ENCODE results near the gene ZNF341.

Gene ZNF341

DNA sequence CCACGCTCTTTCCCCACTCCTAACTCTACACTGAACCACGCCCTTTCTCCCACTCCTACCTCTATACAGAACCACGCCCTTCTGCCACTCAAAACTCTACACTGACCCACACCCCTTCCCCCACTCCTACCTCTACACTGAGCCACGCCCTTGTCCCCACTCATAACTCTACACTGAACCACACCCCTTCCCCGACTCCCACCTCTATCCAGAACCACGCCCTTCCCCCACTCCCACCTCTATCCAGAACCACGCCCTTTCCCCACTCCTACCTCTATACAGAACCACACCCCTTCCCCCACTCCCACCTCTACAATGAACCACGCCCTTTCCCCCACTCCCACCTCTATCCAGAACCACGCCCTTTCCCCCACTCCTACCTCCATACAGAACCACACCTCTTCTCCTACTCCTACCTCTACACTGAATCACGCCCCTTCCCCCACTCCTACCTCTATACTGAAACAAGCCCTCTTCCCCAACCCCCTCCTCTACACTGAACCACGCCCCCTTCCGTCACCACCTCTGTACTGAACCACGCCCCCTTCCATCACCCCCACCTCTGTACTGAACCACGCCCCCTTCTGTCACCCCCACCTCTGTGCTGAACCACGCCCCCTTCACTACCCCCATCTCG, 21.8 kb upstream of the ZNF341 start:
- no peak overlapping the region for H3K4me3 ChIP-seq
- H3K36me3 ChIP-seq (replicated peaks), result peaks cover 7% of the 10 kb centered on the region
- no peaks in the 10 kb centered on the region for H3K9me3 ChIP-seq
- H3K4me1 ChIP-seq, result no peaks in the 10 kb centered on the region
- no peaks in the 10 kb centered on the region for H3K27me3 ChIP-seq (ENCODE audit: low read depth)
- peak in 1 of 2 experiments; percentile 22 for DNase-seq (ENCODE audit: low spot score in 2 of 2)
- in situ Hi-C loops (cut with MboI; ENCODE audit: low sequenced_read_pairs), result no loop called here

DNA sequence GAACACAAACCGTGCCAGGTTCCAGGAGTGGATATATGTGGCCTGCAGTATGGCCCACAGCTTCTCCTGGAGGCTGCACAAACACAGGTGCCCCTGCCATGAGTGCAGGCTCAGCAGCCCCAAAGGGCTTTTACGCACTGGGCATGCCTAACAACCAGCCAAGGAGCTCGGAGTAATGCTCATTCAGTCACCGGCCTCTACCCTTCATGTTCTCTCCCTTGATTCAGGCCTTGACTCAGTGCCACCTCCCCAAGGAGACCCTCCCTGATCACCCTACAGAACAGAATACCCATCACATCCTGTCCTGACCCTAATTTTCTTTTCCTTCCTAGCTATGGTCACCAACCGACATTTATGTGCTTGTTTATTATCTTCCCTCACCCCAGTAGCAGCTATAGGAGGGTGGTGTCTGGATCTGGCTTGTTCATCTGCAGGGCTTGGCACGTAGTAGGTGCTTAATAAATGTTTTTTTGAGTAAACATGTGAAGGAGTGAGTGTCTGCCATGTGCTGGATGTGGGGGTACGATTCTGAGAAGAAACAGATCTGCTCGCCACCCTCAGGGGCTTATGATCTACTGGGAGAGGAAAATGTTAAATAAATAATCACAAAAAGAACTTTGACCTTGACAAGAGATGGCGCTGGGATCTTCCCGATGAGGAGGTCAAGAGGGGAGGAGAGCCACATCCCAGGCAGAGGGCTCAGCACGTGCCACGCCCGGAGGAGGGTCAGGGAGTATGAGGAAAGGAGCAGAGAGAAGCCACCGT, 20.9 kb upstream of the ZNF341 start:
- no peak for DNase-seq (ENCODE audit: low spot score in 2 of 2)
- in situ Hi-C loops (cut with MboI; ENCODE audit: low sequenced_read_pairs), result no loop called here
- H3K36me3 ChIP-seq (replicated peaks), result peaks cover 7% of the 10 kb centered on the region
- no peaks in the 10 kb centered on the region for H3K9me3 ChIP-seq
- no peaks in the 10 kb centered on the region for H3K4me1 ChIP-seq
- no peak overlapping the region for H3K4me3 ChIP-seq
- H3K27me3 ChIP-seq (ENCODE audit: low read depth), result no peaks in the 10 kb centered on the region

DNA sequence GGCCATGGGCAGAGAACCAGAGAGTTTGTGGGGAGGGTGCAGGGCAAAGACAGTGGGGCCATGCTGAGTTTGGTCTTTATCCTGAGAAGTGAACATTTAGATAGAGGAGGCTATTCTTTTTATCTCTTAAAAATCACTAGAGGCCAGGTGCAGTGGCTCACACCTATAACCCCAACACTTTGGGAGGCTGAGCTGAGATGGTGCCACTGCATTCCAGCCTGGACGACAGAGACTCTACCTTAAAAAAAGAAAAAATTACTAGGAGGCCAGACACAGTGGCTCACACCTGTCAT, 20.4 kb upstream of the ZNF341 start:
- H3K4me1 ChIP-seq, result no peaks in the 10 kb centered on the region
- H3K36me3 ChIP-seq (replicated peaks), result peaks cover 7% of the 10 kb centered on the region
- DNase-seq (ENCODE audit: low spot score in 2 of 2), result no peak
- H3K4me3 ChIP-seq, result no peak overlapping the region
- H3K27me3 ChIP-seq (ENCODE audit: low read depth), result no peaks in the 10 kb centered on the region
- in situ Hi-C loops (cut with MboI; ENCODE audit: low sequenced_read_pairs), result no loop called here
- H3K9me3 ChIP-seq, result no peaks in the 10 kb centered on the region

DNA sequence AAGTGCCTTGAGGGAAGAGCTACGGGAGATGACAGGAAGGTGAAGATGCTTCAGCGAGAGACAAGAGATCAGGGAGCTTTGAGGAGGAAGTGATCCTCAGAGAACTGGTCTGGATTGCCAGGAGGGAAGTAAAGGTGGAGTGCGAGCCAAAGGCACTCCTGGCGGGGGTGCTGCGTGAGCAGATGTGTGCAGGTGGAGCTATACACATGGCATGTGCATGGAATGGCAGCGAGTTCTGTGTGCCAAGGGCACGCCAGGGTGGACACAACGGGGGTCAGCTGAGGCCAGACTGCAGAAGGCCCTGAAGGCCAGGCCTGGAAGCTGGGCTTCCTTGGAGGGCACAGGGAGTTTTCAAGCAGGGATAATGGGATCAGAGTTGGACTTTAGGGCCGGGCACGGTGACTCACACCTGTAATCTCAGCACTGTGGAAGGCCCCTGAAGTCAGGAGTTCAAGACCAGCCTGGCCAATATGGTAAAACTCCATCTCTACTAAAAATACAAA, 17.9 kb upstream of the ZNF341 start:
- DNase-seq (ENCODE audit: low spot score in 2 of 2), result no peak
- no peaks in the 10 kb centered on the region for H3K4me1 ChIP-seq
- H3K4me3 ChIP-seq, result no peak overlapping the region
- H3K9me3 ChIP-seq, result no peaks in the 10 kb centered on the region
- in situ Hi-C loops (cut with MboI; ENCODE audit: low sequenced_read_pairs), result no loop called here
- no peaks in the 10 kb centered on the region for H3K27me3 ChIP-seq (ENCODE audit: low read depth)
- peaks cover 7% of the 10 kb centered on the region for H3K36me3 ChIP-seq (replicated peaks)

DNA sequence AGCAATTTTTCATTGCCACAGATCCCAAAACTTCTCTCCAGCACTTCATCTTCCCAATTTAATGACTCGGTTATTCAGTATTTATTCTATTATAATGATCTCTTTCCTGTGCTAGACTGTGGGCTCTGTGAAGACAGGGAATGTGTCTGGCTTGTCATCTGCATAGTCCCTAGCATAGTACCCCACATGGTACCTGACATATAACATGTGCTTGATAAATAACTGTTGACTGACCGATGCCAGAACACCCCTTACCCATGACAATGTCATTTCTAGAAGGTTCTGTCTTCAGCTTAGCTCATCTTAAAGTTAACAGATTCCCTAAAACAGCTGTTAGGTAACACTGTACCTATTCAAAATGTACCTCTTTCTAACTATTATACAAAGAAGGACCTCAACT, 15.3 kb upstream of the ZNF341 start:
- H3K27me3 ChIP-seq (ENCODE audit: low read depth), result no peaks in the 10 kb centered on the region
- in situ Hi-C loops (cut with MboI; ENCODE audit: low sequenced_read_pairs), result no loop called here
- no peak overlapping the region for H3K4me3 ChIP-seq
- no peak for DNase-seq (ENCODE audit: low spot score in 2 of 2)
- no peaks in the 10 kb centered on the region for H3K9me3 ChIP-seq
- peaks cover 6% of the 10 kb centered on the region for H3K4me1 ChIP-seq
- peaks cover 7% of the 10 kb centered on the region for H3K36me3 ChIP-seq (replicated peaks)

- in situ Hi-C loops (cut with MboI; ENCODE audit: low sequenced_read_pairs), result no loop called here
- no peak for DNase-seq (ENCODE audit: low spot score in 2 of 2)
- Histone ChIP-seq H3K27me3 (ENCODE audit: low read depth) (no peaks in the 10 kb centered on the region), H3K4me1 (peaks cover 6% of the 10 kb centered on the region), H3K4me3 (peak overlapping the region; percentile 66), H3K36me3 (replicated peaks) (no peaks in the 10 kb centered on the region), H3K9me3 (no peaks in the 10 kb centered on the region)
Observed at GRCh38 chr20:33719277-33719988, 12.4 kb upstream of the ZNF341 start.

DNA sequence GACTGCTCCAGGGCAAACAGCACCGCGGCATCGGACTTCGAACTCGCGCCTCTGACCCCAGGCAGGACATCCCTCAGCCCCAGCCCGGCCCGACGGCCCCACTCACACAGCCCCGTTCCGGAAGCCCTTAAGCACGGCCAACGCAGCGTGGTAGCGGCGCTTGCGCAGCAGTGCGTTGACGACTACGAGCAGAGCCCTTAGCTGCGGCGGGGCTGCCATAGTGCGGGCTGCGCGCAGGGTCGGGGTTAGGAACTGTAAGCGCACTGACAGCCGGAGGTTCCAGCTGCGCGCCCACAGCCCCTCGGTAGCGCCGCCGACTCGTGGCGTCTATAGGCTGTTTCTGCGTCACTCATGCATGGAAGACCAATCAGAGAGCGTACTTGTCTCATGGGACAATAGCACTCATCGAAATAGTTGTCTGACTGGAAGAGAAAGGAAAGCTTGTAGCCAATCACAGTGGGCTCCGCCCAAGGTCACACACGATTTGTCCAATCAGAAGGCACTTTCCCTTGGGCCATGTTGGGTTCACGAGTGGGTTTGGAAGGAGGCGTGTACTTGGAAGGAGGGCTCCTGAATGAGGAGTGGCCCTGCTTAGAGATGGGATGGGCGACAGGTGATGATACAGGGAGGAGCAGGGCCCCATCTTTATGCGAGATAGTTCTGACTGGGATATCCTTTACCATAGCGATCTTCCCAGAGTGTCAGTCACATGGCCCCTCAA, 11.6 kb upstream of the ZNF341 start, which contains the start of gene PXMP4:
PXMP4 (minus strand) TSS at position 322 of the 721 bp plus-strand sequence; CDS start at position 219, 103 bp downstream.
- no peaks in the 10 kb centered on the region for H3K27me3 ChIP-seq (ENCODE audit: low read depth)
- in situ Hi-C loops (cut with MboI; ENCODE audit: low sequenced_read_pairs), result no loop called here
- peak within 1 kb of the TSS; percentile 66 for H3K4me3 ChIP-seq

DNA sequence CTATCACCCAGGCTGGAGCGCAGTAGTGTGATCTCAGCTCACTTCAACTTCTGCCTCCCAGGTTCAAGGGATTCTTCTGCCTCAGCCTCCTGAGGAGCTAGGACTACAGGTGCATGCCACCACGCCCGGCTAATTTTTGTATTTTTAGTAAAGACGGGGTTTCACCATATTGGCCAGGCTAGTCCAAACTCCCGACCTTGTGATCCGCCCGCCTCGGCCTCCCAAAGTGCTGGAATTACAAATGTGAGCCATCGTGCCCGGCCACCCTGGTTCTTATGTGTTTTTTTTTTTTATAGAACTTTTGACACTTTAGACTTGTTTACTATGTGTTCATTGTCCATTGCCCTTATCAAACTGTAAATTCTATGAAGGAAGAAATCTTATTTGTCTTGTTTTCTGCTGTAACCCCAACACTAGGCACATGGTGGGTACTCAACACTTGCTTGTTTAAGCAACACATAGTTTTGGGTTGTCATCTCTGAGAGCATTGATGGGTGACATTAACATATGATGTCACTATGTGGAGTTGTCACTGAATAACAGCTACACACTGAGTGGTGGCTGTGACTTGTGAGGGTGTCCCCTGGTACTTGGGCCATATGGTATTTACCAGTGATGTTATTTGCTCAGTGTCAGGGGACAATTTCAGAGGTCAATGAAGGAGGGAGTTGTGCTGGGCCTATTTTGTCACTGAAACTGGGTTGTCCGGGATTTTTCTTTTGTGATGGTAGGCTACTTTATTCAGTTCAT, 10.2 kb upstream of the ZNF341 start:
- Histone ChIP-seq H3K27me3 (ENCODE audit: low read depth) (no peaks in the 10 kb centered on the region), H3K36me3 (replicated peaks) (no peaks in the 10 kb centered on the region), H3K4me1 (peaks cover 6% of the 10 kb centered on the region), H3K4me3 (no peak overlapping the region), H3K9me3 (no peaks in the 10 kb centered on the region)
- in situ Hi-C loops (cut with MboI; ENCODE audit: low sequenced_read_pairs), result no loop called here
- DNase-seq (ENCODE audit: low spot score in 2 of 2), result no peak

More for the DNA sequence above, 11.6 kb upstream of the ZNF341 start, which contains the start of gene PXMP4:
- Histone ChIP-seq H3K9me3 (no peaks in the 10 kb centered on the region), H3K36me3 (replicated peaks) (no peaks in the 10 kb centered on the region), H3K4me1 (peaks cover 6% of the 10 kb centered on the region)
- peak; percentile 90 to 99 for DNase-seq (ENCODE audit: low spot score in 2 of 2)

GRCh38 chr20:33724439-33725094, 7.2 kb upstream of the ZNF341 start:
- in situ Hi-C loops (cut with MboI; ENCODE audit: low sequenced_read_pairs), result no loop called here
- peaks cover 6% of the 10 kb centered on the region for H3K4me1 ChIP-seq
- no peak overlapping the region for H3K4me3 ChIP-seq
- H3K27me3 ChIP-seq (ENCODE audit: low read depth), result no peaks in the 10 kb centered on the region
- DNase-seq (ENCODE audit: low spot score in 2 of 2), result no peak
- H3K9me3 ChIP-seq, result no peaks in the 10 kb centered on the region
- H3K36me3 ChIP-seq (replicated peaks), result no peaks in the 10 kb centered on the region

DNA sequence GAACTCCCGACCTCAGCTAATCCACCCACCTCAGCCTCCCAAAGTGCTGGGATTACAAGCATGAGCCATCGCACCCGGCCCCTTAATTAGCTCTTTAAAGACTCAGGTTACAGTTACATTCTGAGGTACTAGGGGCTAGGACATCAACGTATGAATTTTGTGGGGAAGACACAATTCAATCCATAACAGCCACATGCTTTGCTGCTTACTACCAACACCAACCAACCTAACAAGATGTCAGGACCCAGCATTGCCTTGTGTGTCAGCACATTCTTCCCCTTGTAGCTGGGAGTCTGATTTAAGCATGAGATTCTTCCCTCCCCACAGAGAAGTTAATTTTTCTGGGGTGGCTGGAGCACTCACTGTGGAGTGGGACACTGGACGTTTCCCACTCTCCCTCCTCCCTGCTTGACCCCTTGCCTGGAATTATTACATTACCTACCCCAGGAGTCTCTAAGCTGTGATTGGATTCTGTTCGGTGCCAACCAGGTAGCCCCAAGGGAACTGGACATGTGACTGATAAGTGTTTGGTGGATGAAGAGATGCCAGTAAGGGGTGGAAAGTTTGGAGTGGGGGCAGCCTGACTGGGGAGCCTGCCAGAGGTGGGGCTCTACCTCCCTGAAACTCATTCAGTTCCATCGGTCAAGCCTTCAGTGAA, 6.1 kb upstream of the ZNF341 start:
- H3K9me3 ChIP-seq, result no peaks in the 10 kb centered on the region
- peaks cover 1% of the 10 kb centered on the region for H3K4me1 ChIP-seq
- no peak overlapping the region for H3K4me3 ChIP-seq
- in situ Hi-C loops (cut with MboI; ENCODE audit: low sequenced_read_pairs), result no loop called here
- no peaks in the 10 kb centered on the region for H3K27me3 ChIP-seq (ENCODE audit: low read depth)
- DNase-seq (ENCODE audit: low spot score in 2 of 2), result no peak
- no peaks in the 10 kb centered on the region for H3K36me3 ChIP-seq (replicated peaks)

DNA sequence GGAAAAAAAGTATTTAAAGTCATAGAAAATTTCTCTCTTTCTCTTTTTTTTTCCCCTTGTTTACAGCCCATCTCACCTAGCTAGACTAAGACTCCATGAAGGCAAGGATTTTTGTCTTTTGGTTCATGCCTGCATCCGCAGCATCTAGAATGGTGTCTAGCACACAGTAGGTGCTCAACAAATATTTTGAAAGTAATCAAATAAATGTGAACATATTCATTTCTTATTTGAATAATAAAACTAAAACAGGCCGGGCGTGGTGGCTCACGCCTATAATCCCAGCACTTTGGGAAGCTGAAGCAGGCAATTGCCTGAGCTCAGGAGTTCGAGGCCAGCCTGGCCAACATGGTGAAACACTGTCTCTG, 4.7 kb upstream of the ZNF341 start:
- DNase-seq (ENCODE audit: low spot score in 2 of 2), result no peak
- in situ Hi-C loops (cut with MboI; ENCODE audit: low sequenced_read_pairs), result no loop called here
- no peaks in the 10 kb centered on the region for H3K27me3 ChIP-seq (ENCODE audit: low read depth)
- peaks cover 4% of the 10 kb centered on the region for H3K4me1 ChIP-seq
- H3K9me3 ChIP-seq, result no peaks in the 10 kb centered on the region
- H3K36me3 ChIP-seq (replicated peaks), result no peaks in the 10 kb centered on the region
- no peak overlapping the region for H3K4me3 ChIP-seq

DNA sequence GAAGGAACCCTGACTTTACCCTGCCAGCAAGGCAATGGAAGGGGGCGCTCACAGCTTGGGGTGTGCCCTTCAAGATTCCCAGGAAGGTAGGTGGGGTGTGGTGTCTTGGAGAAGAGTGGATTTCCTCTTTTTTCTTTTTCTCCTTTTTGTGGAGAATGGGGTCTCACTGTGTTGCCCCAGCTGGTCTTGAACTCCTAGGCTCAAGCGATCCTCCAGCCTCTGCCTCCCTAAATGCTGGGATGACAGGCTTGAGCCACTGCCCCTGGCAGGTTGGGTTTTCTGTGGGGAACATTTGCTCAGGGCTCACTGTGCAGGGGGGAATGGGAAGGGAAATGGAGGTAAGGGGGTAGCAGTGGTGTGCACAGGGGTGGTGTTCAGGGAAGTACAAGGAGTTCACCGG, 4.0 kb upstream of the ZNF341 start:
- in situ Hi-C loops (cut with MboI; ENCODE audit: low sequenced_read_pairs), result no loop called here
- DNase-seq (ENCODE audit: low spot score in 2 of 2), result no peak

More for the DNA sequence above, 4.0 kb upstream of the ZNF341 start:
- no peaks in the 10 kb centered on the region for H3K36me3 ChIP-seq (replicated peaks)
- no peaks in the 10 kb centered on the region for H3K9me3 ChIP-seq
- H3K4me1 ChIP-seq, result peaks cover 10% of the 10 kb centered on the region
- H3K4me3 ChIP-seq, result no peak overlapping the region
- H3K27me3 ChIP-seq (ENCODE audit: low read depth), result no peaks in the 10 kb centered on the region
